CD4-positive, alpha-beta T cell treated with Interferon alpha-2 for 1 hour (primary cell): ENCODE results near the gene FXYD7.
A peak's percentile ranks its signal among the peaks of the same experiment; 100 is the strongest.

Experiments
- DNase-seq, 2 donors: peaks; one replicate each; pipeline ENCODE4 v3.0.0-alpha.2; 2020 to 2022

FXYD7 gene

DNA sequence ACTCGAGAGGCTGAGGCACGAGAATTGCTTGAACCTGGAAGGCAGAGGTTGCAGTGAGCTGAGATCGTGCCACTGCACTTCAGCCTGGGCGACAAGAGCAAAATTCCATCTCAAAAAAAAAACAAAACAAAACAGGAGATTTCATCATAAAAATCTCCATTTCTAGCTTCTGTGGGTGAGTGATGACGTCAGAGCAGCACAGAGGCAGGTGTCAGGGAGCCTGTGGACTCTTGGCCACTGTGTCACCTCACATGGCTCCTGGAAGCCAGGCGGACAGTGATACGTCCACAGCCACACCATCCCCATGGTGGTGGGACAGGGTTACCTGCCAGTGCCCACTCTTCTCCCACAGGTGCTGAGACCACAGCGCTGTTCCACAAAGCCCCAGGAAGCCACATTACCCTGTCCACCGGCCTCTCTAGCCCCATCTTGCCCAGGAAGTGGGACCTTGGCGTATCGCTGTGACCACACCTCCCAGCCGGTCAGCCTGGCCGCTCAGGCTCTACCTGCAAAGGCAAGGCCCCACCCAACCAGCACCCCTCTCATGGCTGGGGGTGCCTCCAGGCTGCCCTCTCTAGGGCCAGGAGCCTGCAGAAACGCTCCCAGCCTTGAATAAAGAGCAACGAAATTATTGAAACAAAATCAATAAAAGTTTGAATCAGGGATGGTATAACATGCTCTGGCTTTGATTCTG is 29.9 kb upstream of the FXYD7 start:
- no peak for DNase-seq

- peak; percentile 58 to 73 for DNase-seq
These were observed 28.5 kb upstream of the FXYD7 start for GRCh38 chr19:35114353-35115176.

DNA sequence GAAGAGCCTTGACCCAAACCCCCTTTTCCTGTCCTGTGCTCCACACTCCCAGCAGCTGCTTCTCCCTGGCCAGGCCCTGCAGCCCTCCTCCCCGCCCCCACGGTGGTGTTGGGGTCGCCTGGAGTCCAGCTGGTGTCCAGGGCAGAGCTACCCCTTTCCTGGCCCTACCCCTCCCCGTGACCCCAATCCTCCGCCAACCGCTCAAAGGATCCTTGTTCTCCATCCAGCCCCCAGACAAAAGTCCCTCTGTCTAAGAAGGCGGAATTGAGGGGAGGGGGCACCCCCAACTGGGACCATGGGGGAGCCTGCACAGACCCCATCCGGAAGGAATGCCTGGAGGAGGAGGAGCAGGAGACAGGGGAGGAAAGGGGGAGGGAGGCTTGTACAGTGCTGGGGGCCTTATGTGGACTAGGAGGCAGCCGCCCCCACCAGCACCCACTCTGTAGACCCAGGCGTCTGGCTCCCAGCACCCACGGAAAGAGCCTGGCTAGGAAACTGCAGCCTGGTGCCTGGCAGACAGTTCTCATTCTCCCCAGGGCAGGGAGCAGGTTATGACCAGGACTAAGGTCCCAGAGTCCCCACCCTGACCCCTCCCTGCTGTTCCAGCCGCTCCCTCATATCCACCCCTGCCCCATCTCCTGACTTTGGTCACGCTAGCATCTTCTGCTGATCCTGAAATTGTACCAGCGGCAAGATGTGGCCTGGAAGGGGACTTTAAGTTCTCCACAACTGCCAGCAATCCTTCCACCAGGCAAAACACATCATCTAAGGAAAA is 27.7 kb upstream of the FXYD7 start, which contains the start of gene FXYD3:
TSS of gene FXYD3 (plus strand) at position 647 of the 775 bp plus-strand sequence. CDS start 3,554 bp downstream, outside the sequence.
- no peak for DNase-seq

DNA sequence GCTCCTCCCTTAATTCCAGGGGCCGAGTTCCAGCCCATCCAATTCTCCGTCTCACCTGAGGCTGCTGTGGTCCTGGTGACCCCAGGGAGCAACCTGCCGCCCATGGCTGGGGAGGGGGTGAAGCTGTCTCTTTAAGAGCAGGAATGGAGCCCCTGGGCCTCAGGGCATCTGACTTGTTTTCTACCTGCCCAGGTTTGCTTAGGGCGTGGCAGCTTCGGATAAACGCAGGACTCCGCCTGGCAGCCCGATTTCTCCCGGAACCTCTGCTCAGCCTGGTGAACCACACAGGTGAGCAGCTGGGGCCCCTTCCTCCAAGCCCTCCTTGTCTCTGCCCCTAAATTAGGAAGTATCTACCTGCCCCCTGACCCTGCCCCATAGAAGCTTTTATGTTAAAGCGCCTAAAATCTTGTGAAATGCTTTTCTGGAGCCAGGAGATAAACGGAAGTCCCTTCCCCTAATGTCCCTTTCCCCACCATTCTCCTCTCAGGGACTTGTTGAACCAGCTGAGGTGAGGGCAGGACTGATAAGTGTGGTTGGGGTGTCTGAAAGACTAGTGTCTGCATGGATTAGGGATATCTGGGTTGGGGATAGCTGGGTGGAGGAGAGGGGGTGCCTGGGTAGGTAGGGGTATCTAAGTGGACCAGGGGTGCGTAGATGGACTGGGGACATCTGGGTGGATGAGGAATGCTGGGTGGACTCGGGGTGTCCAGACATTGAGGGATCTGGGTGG is 26.8 kb upstream of the FXYD7 start:
- no peak for DNase-seq

DNA sequence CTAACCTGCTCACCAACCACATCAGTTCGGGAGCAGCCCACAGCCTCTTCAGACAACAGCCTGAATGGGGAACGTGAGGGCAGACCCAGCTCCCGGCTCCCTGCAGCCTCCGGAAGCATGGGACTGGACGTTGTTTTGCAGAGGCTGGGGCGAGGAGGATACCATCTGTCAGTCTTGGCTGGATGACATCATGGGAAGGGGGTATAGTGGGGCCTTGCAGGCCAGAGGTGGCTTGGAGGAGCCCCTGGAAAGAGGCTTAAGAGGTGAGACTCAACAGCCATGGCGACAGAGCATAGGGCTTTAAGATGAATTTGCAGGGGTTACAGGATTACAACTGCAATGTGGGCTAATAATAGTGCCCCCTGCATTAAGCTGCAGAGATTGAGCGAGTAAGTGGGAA is 25.9 kb upstream of the FXYD7 start:
- DNase-seq = no peak

GRCh38 chr19:35117799-35118198 is 25.3 kb upstream of the FXYD7 start:
- no peak for DNase-seq

GRCh38 chr19:35118268-35119020 is 24.6 kb upstream of the FXYD7 start:
- DNase-seq = no peak

- DNase-seq = no peak
These were observed 24.0 kb upstream of the FXYD7 start for GRCh38 chr19:35119091-35119490.

- no peak for DNase-seq
These were observed 23.4 kb upstream of the FXYD7 start for GRCh38 chr19:35119578-35120155.

GRCh38 chr19:35120492-35120891 is 22.6 kb upstream of the FXYD7 start:
- DNase-seq = peak; percentile 18 to 20

GRCh38 chr19:35120898-35121297 is 22.2 kb upstream of the FXYD7 start:
- DNase-seq = no peak

DNA sequence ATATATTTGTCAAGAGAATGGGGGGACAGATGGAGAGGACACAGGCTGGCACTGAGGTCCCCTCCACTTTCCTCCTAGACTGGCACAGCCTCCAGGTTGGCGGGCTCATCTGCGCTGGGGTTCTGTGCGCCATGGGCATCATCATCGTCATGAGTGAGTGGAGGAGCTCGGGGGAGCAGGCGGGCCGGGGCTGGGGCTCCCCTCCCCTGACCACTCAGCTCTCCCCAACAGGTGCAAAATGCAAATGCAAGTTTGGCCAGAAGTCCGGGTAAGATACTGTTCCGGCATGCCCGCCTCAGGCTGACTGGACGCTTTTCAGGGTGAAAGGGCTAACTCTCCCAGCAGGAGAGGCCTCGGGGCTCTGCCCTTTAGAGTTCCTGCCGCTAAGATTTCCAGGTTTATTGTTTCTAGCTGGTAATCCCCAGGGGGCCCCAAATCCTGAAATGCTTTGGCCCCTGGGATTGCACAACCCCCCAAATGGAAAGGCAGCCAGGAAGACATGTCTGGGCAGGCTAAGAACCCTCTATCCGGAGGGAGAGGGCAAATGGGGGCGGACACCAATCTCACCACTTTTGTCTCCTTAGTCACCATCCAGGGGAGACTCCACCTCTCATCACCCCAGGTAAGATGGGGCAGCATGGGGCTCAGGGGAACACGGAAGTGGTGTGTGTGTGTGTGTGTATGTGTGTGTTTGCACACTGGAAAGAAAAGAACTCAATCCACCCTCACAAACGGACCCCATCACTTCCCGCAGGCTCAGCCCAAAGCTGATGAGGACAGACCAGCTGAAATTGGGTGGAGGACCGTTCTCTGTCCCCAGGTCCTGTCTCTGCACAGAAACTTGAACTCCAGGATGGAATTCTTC is 20.1 kb upstream of the FXYD7 start:
- no peak for DNase-seq

GRCh38 chr19:35123573-35123972 is 19.5 kb upstream of the FXYD7 start:
- DNase-seq = no peak

DNA sequence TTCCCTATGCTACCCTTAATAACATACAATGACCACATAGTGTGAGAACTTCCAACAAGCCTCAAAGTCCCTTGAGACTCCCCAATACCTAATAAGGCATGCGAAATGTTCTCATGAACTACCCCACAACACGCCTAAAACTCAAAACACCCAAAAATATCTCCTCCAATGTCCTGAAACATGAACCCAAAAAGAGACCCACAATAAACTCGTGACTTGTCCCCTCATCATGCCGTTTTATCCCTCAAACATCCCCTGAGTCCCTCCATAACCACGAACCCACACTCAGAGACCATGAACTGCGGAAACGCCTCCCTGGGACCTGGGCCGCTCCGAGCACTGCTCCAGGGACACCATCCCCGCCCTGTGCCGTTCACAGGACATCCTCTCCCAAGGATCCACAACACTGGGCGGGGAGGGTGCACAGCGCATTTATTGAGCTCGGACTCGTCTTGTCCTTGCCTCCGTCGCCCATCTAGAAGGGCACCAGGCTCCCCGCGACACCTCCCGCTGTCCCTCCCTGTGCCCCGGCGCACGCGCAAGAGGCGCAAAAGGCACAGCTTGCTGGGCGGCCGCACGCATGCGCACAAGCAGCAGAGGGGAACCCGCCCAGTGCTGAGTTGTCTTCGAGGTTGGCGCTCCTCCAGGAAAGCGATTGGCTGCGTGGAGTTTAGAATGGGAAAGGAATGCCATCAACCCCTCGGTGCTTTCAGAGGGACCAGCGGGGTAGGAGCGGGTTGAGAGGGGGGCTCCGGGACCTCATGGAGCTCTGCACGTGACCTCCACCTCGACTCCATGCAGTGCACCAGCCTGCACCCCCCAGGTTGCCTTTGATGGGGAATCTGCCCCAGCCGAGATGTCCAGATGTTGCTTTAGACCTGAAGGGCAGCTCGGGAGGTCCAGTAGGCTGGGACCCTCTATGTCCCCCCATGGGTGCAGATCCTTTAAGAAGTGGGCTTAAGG is 18.7 kb upstream of the FXYD7 start:
- DNase-seq = peak; percentile 90 to 91

DNA sequence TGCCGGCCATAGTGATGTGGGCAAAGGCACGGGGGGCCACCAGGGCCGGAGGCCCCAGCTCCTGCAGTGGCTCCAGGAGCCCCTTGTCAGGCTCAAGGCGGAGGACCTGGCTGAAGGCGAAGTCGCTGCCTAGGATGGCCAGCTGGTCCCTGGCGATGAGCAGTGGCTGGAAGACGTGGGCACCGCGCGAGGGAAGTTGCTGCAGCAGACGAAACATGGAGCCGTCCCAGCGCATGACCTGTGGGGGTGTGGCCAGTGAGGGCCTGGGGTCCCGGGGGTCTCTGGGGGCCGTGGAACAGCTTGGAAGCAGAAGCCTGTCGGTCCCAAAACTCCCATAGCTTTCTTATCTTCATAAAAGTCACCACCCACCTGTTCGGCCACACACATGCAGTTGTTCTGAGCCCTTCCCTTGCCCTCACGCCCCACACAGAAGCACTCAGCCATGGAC is 17.8 kb upstream of the FXYD7 start:
- DNase-seq = no peak

GRCh38 chr19:35125749-35126623 is 17.1 kb upstream of the FXYD7 start:
- DNase-seq = no peak

GRCh38 chr19:35126624-35126959 is 16.5 kb upstream of the FXYD7 start:
- DNase-seq = no peak

DNA sequence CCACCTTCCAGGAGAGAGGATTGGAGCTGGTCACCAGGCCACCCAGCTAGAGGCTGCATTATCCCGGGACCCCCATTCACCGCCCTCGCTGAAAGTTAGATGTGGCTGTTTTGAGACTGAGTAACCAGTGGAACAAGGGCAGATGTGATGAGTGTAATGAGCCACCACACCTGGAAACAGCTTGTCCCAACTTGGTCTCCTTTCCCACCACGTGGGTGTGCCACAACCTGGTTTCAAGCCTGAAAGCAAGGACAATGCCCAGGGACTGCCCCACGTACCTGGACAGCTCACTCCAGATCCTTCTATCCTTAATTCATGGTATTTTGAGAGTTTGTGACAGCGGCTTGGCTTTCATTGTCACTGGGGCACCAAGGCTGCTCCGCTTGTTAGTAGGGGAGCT is 15.2 kb upstream of the FXYD7 start:
- DNase-seq = no peak
